NB4 (cell line): ENCODE measurements around the gene SGCA.

Source experiments
- DNase-seq: peaks from one replicate; pipeline ENCODE4 v3.0.0; 2010; ENCODE audit warnings: low read depth
- H3K4me3 ChIP-seq: one replicate; pipeline ENCODE4 v1.5.1; 2011; ENCODE audit warnings: mild to moderate bottlenecking, low read depth, low read length, moderate library complexity
- MYC ChIP-seq: IDR thresholded peaks from 2 replicates; pipeline ENCODE4 v1.6.1; 2011; ENCODE audit warnings: low read depth, low read length
- POLR2A ChIP-seq: IDR thresholded peaks from 2 replicates; pipeline ENCODE4 v1.6.1; 2011; ENCODE audit warnings: mild to moderate bottlenecking; ENCODE audit not compliant: insufficient read length; ENCODE audit errors: extremely low read depth
- TF ChIP-seq, protein P1 (sequence below): IDR thresholded peaks from 2 replicates; pipeline ENCODE4 v1.6.1; 2011; ENCODE audit warnings: low read depth, low read length
- TF ChIP-seq, protein P2 (sequence below): IDR thresholded peaks from one replicate; pipeline ENCODE4 v1.5.1; 2012; ENCODE audit warnings: low read depth, low read length

The SGCA gene

DNA sequence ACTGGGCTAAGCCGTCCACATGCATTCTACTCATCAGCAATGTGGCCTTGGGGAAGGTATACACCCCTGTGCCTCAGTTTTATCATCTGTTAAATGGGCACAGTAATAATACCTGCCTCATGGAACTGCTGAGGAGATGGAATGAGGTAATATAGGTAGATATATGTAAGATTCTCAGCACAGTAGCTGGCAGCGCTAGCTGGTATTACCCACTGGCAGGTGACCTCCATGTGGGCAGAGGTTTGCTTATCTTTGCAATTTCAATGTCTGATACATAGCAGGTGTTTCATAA lies 1.2 kb upstream of the SGCA start:
- no peak overlapping the region for H3K4me3 ChIP-seq
- no peak for TF ChIP-seq MYC
- no peak for TF ChIP-seq POLR2A
- TF ChIP-seq, protein P1, sequence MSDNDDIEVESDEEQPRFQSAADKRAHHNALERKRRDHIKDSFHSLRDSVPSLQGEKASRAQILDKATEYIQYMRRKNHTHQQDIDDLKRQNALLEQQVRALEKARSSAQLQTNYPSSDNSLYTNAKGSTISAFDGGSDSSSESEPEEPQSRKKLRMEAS, result no peak
- no peak for DNase-seq

DNA sequence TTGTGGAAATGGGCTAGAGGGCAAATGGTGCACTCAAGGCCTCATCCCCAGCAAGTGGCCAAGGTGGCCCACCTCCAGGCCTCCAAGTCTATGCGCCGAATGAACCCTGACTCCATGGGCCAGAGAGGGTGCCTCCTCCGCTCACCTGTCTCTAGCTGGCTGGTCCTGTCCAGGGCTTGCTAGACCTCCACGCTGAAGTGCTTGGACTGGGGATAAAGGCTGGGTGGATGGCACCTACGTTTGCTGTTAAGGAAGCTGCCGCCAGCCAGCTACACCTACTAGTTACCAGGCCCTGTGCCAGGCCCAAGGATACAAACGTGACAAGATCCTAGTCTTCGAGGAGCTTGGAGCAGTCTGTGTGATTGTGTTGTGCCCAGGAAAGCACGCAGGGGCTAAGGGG lies 739 bp upstream of the SGCA start:
- no peak for DNase-seq
- TF ChIP-seq MYC, result no peak
- TF ChIP-seq, protein P1, result no peak
- TF ChIP-seq, protein P2, sequence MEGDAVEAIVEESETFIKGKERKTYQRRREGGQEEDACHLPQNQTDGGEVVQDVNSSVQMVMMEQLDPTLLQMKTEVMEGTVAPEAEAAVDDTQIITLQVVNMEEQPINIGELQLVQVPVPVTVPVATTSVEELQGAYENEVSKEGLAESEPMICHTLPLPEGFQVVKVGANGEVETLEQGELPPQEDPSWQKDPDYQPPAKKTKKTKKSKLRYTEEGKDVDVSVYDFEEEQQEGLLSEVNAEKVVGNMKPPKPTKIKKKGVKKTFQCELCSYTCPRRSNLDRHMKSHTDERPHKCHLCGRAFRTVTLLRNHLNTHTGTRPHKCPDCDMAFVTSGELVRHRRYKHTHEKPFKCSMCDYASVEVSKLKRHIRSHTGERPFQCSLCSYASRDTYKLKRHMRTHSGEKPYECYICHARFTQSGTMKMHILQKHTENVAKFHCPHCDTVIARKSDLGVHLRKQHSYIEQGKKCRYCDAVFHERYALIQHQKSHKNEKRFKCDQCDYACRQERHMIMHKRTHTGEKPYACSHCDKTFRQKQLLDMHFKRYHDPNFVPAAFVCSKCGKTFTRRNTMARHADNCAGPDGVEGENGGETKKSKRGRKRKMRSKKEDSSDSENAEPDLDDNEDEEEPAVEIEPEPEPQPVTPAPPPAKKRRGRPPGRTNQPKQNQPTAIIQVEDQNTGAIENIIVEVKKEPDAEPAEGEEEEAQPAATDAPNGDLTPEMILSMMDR, result no peak
- TF ChIP-seq POLR2A, result no peak
- no peak overlapping the region for H3K4me3 ChIP-seq

DNA sequence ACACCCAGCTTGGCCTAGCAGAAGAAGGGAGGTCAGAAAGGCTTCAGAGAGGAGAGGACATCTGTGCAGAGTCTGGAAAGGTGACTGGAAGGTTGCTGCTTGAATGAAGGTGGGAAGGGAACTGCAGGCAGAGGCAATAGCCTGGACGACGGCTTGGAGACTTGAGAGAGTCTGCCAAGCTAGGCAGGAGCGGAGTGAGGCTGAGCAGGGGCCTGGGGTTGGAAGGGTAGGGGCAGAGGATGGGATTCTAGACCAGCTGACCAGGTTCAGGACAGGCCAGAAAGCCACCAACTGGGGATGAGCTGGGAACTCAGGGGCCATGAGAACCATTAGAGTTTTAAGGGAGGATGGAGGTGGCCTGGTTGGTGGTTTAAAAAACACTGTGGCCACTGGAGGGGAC lies 339 bp upstream of the SGCA start:
- H3K4me3 ChIP-seq, result no peak overlapping the region
- no peak for DNase-seq
- TF ChIP-seq, protein P1, result no peak
- TF ChIP-seq POLR2A, result no peak

DNA sequence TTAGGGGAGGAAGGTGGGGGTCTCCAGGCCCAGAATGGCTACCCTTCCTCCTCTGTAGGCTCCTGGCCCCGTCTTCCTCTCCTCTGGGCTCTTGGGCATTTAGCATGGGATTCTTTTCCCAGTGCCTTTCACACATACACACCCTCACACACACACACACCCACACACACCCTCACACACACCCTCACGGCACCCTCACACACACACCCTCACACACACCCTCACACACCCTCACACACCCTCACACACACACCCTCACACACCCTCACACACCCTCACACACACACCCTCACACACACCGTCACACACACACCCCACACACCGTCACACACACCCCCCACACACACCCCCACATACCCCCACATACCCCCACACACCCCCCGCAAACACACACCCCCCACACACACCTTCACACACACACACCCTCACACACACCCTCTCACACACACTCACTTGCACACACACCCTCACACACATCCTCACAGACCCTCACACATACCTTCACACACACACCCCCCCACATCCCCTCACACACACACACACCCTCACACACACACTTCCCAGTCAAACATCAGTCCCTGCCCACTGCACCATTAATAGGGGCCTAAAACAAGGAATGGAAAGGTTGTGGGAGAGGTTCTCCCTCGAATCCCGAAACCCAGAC lies 845 bp downstream of the SGCA start:
- no peak overlapping the region for H3K4me3 ChIP-seq
- DNase-seq, result no peak
- TF ChIP-seq, protein P2, result no peak
- TF ChIP-seq, protein P1, result no peak
- TF ChIP-seq POLR2A (no peak), MYC (no peak)

DNA sequence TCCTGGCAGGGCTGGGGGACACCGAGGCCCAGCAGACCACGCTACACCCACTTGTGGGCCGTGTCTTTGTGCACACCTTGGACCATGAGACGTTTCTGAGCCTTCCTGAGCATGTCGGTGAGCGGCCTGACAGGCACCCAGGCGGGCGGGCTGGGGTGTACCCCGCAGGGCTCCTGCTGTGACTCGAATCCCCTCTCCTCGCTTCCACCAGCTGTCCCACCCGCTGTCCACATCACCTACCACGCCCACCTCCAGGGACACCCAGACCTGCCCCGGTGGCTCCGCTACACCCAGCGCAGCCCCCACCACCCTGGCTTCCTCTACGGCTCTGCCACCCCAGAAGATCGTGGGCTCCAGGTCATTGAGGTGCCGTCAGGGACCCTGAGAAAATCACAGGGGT lies 1.6 kb downstream of the SGCA start:
- no peak for DNase-seq
- TF ChIP-seq, protein P2, result no peak
- no peak for TF ChIP-seq POLR2A
- TF ChIP-seq, protein P1, result no peak
- no peak for TF ChIP-seq MYC
- no peak overlapping the region for H3K4me3 ChIP-seq

DNA sequence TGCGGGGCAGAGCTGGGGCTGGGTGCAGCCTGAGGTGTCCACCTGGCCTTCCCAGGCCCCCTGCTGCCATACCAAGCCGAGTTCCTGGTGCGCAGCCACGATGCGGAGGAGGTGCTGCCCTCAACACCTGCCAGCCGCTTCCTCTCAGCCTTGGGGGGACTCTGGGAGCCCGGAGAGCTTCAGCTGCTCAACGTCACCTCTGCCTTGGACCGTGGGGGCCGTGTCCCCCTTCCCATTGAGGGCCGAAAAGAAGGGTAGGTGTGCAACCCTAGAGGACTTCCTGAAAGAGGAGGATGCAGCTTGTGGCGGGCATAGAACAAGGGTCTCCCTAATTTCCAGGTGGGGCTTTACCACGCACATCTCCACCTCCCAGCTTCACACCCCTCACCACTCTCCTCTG lies 2.5 kb downstream of the SGCA start:
- H3K4me3 ChIP-seq, result no peak overlapping the region
- DNase-seq, result no peak
- TF ChIP-seq MYC, result no peak
- TF ChIP-seq, protein P2, result no peak
- TF ChIP-seq, protein P1, result no peak
- TF ChIP-seq POLR2A, result no peak

DNA sequence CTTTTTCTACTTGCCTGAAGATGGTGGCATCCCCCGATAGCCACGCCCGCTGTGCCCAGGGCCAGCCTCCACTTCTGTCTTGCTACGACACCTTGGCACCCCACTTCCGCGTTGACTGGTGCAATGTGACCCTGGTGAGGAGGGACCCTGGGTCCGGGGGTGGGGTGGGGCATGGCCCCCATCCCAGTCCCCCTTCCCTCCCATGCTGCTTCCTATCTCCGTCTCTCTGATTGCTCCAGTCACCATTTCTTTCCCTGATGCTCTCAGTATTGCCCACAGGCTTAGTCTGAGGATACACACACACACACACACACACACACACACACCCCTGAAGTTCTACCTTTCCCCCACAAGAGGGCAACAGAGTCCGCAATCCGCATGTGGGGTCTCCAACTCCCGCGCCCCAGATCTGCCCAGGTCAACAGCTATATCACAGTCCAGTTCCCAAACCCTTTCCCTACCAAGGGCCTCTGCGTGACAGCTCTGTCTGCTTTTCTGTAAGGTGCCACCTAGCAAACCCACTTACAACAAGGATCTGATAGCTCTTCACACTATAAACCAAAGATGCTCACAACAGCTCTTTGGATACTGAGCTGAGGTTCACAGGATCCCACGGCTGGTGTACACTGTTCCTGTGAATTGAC lies 3.4 kb downstream of the SGCA start:
- no peak overlapping the region for H3K4me3 ChIP-seq
- TF ChIP-seq, protein P2, result peak; percentile 69
- TF ChIP-seq POLR2A, result no peak
- TF ChIP-seq, protein P1, result no peak
- TF ChIP-seq MYC, result no peak
- peak; percentile 76 for DNase-seq
